ENCODE data around the gene AURKB. TPM values are rescaled to one million over a fixed set of nuclear protein-coding genes. Genes with fewer than 3 reads are reported as not detected.

AURKB gene
- total RNA-seq, 1 donor from 2014 or later = not detected

DNA sequence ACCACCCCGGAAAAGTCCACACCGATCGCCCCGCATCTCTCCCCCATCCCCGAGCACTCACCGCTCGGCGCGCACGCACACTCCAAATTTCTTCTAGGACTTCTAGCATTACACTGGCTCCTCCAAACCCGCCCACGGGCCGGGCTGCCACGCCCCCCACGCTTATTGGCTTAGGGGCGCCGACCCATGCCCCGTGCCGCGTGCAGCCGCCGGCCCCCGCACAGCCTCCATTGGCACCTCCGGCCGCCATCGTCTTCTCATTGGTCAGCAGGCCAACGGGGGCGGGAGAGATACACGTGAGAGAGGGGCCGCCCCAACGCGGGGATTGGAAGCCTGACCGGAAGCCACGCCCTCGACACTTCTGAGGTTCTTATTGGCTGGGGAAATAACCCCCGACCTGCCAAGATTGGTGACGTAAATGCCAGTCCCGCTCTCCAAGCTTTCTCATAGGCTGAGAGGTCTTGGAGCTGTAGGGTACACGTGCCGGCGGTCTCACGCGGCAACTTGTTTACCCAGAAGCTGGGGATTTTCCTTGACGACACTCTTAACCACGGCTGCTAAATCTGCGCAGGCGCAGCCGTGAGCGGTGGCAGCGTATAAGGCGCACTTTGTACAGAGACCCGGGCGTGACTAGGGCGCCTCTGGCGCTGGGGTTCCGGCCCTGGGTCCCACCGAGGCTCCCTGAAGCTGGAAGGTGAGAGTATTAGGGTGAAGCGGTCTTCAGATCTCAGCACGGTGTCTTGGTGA, 54.0 kb downstream of the AURKB start:
- TF ChIP-seq, protein P1, sequence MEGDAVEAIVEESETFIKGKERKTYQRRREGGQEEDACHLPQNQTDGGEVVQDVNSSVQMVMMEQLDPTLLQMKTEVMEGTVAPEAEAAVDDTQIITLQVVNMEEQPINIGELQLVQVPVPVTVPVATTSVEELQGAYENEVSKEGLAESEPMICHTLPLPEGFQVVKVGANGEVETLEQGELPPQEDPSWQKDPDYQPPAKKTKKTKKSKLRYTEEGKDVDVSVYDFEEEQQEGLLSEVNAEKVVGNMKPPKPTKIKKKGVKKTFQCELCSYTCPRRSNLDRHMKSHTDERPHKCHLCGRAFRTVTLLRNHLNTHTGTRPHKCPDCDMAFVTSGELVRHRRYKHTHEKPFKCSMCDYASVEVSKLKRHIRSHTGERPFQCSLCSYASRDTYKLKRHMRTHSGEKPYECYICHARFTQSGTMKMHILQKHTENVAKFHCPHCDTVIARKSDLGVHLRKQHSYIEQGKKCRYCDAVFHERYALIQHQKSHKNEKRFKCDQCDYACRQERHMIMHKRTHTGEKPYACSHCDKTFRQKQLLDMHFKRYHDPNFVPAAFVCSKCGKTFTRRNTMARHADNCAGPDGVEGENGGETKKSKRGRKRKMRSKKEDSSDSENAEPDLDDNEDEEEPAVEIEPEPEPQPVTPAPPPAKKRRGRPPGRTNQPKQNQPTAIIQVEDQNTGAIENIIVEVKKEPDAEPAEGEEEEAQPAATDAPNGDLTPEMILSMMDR (IDR thresholded peaks at IDR 0.05) = peak in 1 of 3 experiments; percentile 22
- Histone ChIP-seq H3K9me3 (no peaks in the 10 kb centered on the region), H3K27ac (peak overlapping the region; percentile 99 to 100), H3K4me3 (peak overlapping the region; percentile 77 to 90), H3K4me1 (peaks cover 13 to 46% of the 10 kb centered on the region in 2 donors), H3K36me3 (peaks cover 27 to 29% of the 10 kb centered on the region in 2 donors), H3K27me3 (no peaks in the 10 kb centered on the region)
- intact Hi-C loops (cut with DNase I) = loop anchor here (1.0 to 5.0 kb wide), 3 partner anchors 37 to 674 kb away; partner anchors contain the start of genes POLR2A and SLC35G6
- DNase-seq (ENCODE audit: low spot score in 2 of 2) = peak; percentile 100

DNA sequence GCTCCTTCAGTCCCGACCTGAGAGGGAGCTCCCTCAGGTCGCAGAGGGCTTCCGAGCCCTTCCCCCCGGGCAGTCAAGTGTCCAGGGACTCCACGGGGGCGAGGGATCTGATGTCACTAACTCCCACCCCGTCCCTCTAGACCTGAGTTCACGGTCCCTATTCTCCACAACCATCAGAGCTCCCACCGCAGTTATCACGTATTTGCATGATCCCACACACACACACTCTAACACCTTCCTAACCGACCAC, 54.5 kb downstream of the AURKB start:
- Histone ChIP-seq H3K27me3 (no peaks in the 10 kb centered on the region), H3K9me3 (no peaks in the 10 kb centered on the region), H3K36me3 (peaks cover 22 to 24% of the 10 kb centered on the region in 2 donors), H3K4me1 (peaks cover 8 to 41% of the 10 kb centered on the region in 2 donors), H3K27ac (peak overlapping the region; percentile 99), H3K4me3 (peak overlapping the region; percentile 77 to 90)
- intact Hi-C loops (cut with DNase I) = loop anchor here (1.0 to 5.0 kb wide), 3 partner anchors 37 to 674 kb away; partner anchors contain the start of genes POLR2A and SLC35G6
- DNase-seq (ENCODE audit: low spot score in 2 of 2) = no peak
- TF ChIP-seq, protein P1 (IDR thresholded peaks at IDR 0.05) = no peak

DNA sequence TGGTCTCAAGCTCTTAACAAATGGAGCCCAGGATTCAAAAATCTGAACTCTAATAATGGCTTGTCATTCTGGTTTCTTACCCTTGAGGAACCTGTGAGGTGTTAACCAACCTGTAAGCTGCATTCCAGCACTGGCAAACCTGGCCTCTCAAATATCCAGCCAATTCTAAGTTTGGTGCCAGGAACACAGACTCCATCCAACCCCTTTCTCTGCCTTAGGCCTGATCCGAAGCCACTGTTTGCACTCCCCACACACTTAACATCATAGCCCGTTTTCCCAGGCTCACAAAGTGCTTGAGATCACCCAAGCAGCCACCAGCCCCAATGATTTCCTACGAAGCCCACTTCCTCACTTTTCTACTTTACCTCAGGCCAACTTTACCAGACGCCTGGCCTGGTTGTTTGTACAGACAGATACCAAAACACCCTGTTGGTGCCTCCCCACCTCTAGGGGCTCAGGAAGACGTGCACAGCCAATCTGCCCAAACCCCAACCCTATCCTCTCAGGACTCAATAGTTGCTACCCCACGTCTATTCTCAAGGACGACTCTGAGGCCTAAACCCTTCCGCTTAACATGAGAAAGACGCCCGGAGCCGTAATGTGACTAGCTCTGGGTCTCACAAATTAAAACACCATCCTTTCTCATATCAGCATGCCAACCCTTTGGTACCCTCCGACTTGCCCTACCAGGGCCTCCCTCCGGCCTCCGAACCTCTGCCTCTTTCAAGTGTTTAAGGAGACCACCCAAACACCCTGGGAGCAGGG, 55.0 kb downstream of the AURKB start:
- peak overlapping the region; percentile 99 for H3K27ac ChIP-seq
- intact Hi-C loops (cut with DNase I) = loop anchor here (5.0 kb wide), 2 partner anchors 313 to 673 kb away; partner anchors contain the start of genes POLR2A and SLC35G6
- TF ChIP-seq, protein P1 (IDR thresholded peaks at IDR 0.05) = no peak
- no peak for DNase-seq (ENCODE audit: low spot score in 2 of 2)
- peaks cover 12 to 41% of the 10 kb centered on the region in 2 donors for H3K4me1 ChIP-seq
- H3K27me3 ChIP-seq = no peaks in the 10 kb centered on the region
- peaks cover 23 to 24% of the 10 kb centered on the region in 2 donors for H3K36me3 ChIP-seq
- H3K4me3 ChIP-seq = peak overlapping the region; percentile 77 to 90
- H3K9me3 ChIP-seq = no peaks in the 10 kb centered on the region

Other genes starting within 250 kb of the AURKB start
- gene GUCY2D, start 208.0 kb downstream of the AURKB start, total RNA-seq = not detected
- 2.3 TPM for gene ALOX15B, start 171.5 kb downstream of the AURKB start, total RNA-seq
- not detected for gene ALOX12B, start 122.9 kb downstream of the AURKB start, total RNA-seq
- not detected for gene ALOXE3, start 92.1 kb downstream of the AURKB start, total RNA-seq
- not detected for gene HES7, start 86.5 kb downstream of the AURKB start, total RNA-seq
- gene PER1, start 58.2 kb downstream of the AURKB start, total RNA-seq = 178 TPM
- gene VAMP2, start 47.6 kb downstream of the AURKB start, total RNA-seq = 28.3 TPM
- gene TMEM107, start 34.2 kb downstream of the AURKB start, total RNA-seq = 1.6 TPM
- 29.5 TPM for gene BORCS6, start 20.4 kb downstream of the AURKB start, total RNA-seq
- gene CTC1, start 37.5 kb upstream of the AURKB start, total RNA-seq = 18.8 TPM
- gene PFAS, start 38.7 kb upstream of the AURKB start, total RNA-seq = 108 TPM
- 15.5 TPM for gene RANGRF, start 78.1 kb upstream of the AURKB start, total RNA-seq
- gene SLC25A35, start 84.8 kb upstream of the AURKB start, total RNA-seq = 0.53 TPM
- 321 TPM for gene ARHGEF15, start 99.7 kb upstream of the AURKB start, total RNA-seq
- not detected for gene ODF4, start 129.3 kb upstream of the AURKB start, total RNA-seq
- 1,547 TPM for gene RPL26, start 172.6 kb upstream of the AURKB start, total RNA-seq
- gene RNF222, start 187.3 kb upstream of the AURKB start, total RNA-seq = not detected
- gene NDEL1, start 225.3 kb upstream of the AURKB start, total RNA-seq = 103 TPM

Measured in ascending aorta (tissue), 2 donors.